Sigmoid colon (tissue), 7 donors: ENCODE measurements around the gene SLC7A8. TPM values are rescaled to one million over a fixed set of nuclear protein-coding genes. Genes with fewer than 3 reads are reported as not detected.

Source experiments
- DNase-seq: peaks from one replicate; pipeline ENCODE4 v3.0.0-alpha.2; 2019
- H3K27ac ChIP-seq, 4 donors: fragments of 200-600 bp; sonication (generic); one replicate each; pipeline ENCODE4 v1.5.1; 2016 to 2019; ENCODE audit warnings: mild to moderate bottlenecking in 1 of 4
- H3K27me3 ChIP-seq, 3 donors: fragments of 200-600 bp; sonication (generic); one replicate each; pipeline ENCODE4 v1.5.1; 2019; ENCODE audit warnings: mild to moderate bottlenecking in 1 of 3
- H3K36me3 ChIP-seq, 4 donors: fragments of 200-600 bp; sonication (generic); one replicate each; pipeline ENCODE4 v1.5.1; 2016 to 2019
- H3K4me1 ChIP-seq, 4 donors: fragments of 200-600 bp; sonication (generic); one replicate each; pipeline ENCODE4 v1.5.1; 2017 to 2019
- H3K4me3 ChIP-seq, 4 donors: fragments of 200-600 bp; sonication (generic); one replicate each; pipeline ENCODE4 v1.5.1; 2017 to 2019; ENCODE audit warnings: mild to moderate bottlenecking in 2 of 4, moderate library complexity in 1 of 4
- H3K9me3 ChIP-seq, 4 donors: fragments of 200-600 bp in 3 of 4; sonication (generic) in 3 of 4; one replicate each; pipeline versions ENCODE4 v1.5.1 to v1.6.1; 2013 to 2019
- EP300 ChIP-seq, 4 donors: sonication (generic); formaldehyde crosslinking; IDR thresholded peaks; one replicate each; pipeline ENCODE4 v1.6.1; 2017; ENCODE audit warnings: antibody characterized with exemption in 4 of 4
- POLR2A ChIP-seq, 2 donors: fragments of 450-650 bp; IDR thresholded peaks; one replicate each; pipeline ENCODE4 v1.6.1; 2016; ENCODE audit warnings: antibody characterized with exemption in 2 of 2, mild to moderate bottlenecking in 2 of 2, moderate library complexity in 2 of 2
- POLR2AphosphoS5 ChIP-seq, 4 donors: sonication (generic); formaldehyde crosslinking; IDR thresholded peaks; one replicate each; pipeline ENCODE4 v1.6.1; 2017; ENCODE audit warnings: antibody characterized with exemption in 4 of 4
- WGBS, 2 donors: extraction: QIAGEN DNeasy Blood & Tissue Kit; methylation state at CpG; one replicate each; pipeline ENCODE4 v1.1.7; 2013; 5-methylcytosine and 5-hydroxymethylcytosine counted together
- intact Hi-C: fragments of 100-400 bp; cut with DNase I; formaldehyde crosslinking; loops from one replicate; pipeline ENCODE4 v1.15.1; 2023
- polyA plus RNA-seq, 3 donors: library from polyadenylated mRNA; stranded (reverse); fragments of 200-250 nt; gene quantifications; one replicate each; pipeline ENCODE4 v1.2.3, GENCODE V29; 2013
- total RNA-seq, 4 donors: library from RNA; depleted of rRNA; stranded (reverse); fragments of >200 nt; gene quantifications; one replicate each; pipeline ENCODE4 v1.1.0, GENCODE V29; 2016
- TF ChIP-seq, protein P1 (sequence below), 4 experiments: fragments of 450-650 bp in 3 of 4; fragments of 200-600 bp in 1 of 4; IDR thresholded peaks; one replicate each; pipeline ENCODE4 v1.5.1; 2016 to 2019; ENCODE audit warnings: antibody characterized with exemption in 4 of 4, mild to moderate bottlenecking in 3 of 4, moderate library complexity in 2 of 4
- donor health status: healthy with polysubstance abuse.
- donor health status: Bipolar disorder and iron deficiency.
- donor health status: healthy.

Gene SLC7A8
- total and polyA plus RNA-seq, 7 donors: 5.5 to 24.7 (median 13.2) TPM

DNA sequence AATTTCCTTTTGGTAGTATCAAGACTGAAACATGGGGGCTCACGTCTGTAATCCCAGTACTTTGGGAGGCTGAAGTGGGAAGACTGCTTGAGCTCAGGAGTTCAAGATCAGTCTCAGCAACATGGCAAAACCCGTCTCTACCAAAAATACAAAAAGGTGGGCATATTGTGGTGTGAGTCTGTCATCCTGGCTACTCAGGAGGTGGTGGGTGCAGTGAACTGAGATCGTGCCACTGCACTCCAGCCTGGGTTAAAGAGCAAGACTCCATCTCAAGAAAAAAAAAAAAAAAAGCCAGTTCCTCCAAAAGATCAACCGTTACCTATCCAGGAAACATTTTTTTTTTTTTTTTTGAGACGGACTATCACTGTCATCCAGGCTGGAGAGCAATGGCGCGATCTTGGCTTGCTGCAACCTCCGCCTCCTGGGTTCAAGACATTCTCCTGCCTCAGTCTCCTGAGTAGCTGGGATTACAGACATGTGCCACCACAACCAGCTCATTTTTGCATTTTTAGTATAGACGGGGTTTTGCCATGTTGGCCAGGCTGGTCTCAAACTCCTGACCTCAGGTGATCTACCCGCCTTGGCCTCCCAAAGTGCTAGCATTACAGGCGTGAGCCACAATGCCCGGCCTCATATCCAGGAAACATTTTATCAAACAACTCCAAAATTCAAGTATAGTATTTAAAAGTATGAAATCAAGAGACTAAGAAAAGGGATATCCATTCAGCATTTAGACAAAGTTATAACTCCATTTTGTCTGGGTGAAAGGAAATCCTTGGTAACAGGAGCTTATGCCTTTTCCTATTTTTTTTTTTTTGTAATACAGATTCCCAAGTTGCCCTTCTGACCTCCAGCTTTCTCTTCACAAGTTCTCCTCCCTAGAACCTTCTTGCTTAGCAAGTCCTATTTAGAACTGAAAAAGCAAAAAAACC, 91.9 kb downstream of the SLC7A8 start:
- Histone ChIP-seq H3K27ac (no peak overlapping the region), H3K4me1 (peaks cover 0 to 37% (median 27%) of the 10 kb centered on the region in 4 donors), H3K9me3 (no peaks in the 10 kb centered on the region), H3K27me3 (no peaks in the 10 kb centered on the region), H3K4me3 (no peak overlapping the region), H3K36me3 (peaks cover 14 to 66% (median 34%) of the 10 kb centered on the region in 4 donors)
- DNase-seq: no peak
- no peak for TF ChIP-seq POLR2AphosphoS5 (IDR thresholded peaks at IDR 0.05)
- TF ChIP-seq POLR2A (IDR thresholded peaks at IDR 0.05): no peak
- TF ChIP-seq, protein P1, sequence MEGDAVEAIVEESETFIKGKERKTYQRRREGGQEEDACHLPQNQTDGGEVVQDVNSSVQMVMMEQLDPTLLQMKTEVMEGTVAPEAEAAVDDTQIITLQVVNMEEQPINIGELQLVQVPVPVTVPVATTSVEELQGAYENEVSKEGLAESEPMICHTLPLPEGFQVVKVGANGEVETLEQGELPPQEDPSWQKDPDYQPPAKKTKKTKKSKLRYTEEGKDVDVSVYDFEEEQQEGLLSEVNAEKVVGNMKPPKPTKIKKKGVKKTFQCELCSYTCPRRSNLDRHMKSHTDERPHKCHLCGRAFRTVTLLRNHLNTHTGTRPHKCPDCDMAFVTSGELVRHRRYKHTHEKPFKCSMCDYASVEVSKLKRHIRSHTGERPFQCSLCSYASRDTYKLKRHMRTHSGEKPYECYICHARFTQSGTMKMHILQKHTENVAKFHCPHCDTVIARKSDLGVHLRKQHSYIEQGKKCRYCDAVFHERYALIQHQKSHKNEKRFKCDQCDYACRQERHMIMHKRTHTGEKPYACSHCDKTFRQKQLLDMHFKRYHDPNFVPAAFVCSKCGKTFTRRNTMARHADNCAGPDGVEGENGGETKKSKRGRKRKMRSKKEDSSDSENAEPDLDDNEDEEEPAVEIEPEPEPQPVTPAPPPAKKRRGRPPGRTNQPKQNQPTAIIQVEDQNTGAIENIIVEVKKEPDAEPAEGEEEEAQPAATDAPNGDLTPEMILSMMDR (IDR thresholded peaks at IDR 0.05): no peak
- no peak for TF ChIP-seq EP300 (IDR thresholded peaks at IDR 0.05)
- intact Hi-C loops: loop anchor here (10.0 kb wide), 2 partner anchors 213 to 463 kb away; partner anchors contain the start of genes BCL2L2, PPP1R3E, THTPA and ZFHX2
- WGBS, 2 donors: 85 to 89% methylated on average over 12 of the region's 12 CpGs

DNA sequence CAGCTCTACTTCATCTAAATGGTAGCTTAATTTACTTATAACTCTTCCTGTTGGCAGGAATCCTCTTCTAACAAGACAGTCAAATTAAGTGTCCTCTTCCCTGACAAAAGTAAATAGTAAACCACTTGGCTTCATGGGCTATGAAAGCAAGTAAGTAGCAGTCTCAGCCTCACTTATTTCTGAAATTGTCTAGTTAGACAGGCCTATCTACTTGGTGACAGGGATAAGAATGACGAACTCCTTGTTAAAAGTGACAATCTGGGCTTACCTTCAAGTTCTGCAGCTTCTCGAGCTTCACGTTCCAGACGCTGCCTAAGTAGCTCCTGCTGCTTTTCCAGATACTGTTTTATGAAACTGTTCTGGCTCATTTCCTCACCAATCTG, 93.2 kb downstream of the SLC7A8 start:
- no peaks in the 10 kb centered on the region for H3K9me3 ChIP-seq
- H3K27me3 ChIP-seq: no peaks in the 10 kb centered on the region
- TF ChIP-seq, protein P1 (IDR thresholded peaks at IDR 0.05): no peak
- TF ChIP-seq EP300 (IDR thresholded peaks at IDR 0.05) (no peak), POLR2A (IDR thresholded peaks at IDR 0.05) (no peak), POLR2AphosphoS5 (IDR thresholded peaks at IDR 0.05) (no peak)
- no peak overlapping the region for H3K27ac ChIP-seq
- DNase-seq: no peak
- intact Hi-C loops: loop anchor here (10.0 kb wide), 2 partner anchors 215 to 465 kb away; partner anchors contain the start of genes BCL2L2, PPP1R3E, THTPA and ZFHX2
- peaks cover 0 to 31% (median 23%) of the 10 kb centered on the region in 4 donors for H3K4me1 ChIP-seq
- no peak overlapping the region for H3K4me3 ChIP-seq
- peaks cover 14 to 79% (median 43%) of the 10 kb centered on the region in 4 donors for H3K36me3 ChIP-seq
- WGBS, 2 donors: 91 to 92% methylated on average over 4 of the region's 4 CpGs

DNA sequence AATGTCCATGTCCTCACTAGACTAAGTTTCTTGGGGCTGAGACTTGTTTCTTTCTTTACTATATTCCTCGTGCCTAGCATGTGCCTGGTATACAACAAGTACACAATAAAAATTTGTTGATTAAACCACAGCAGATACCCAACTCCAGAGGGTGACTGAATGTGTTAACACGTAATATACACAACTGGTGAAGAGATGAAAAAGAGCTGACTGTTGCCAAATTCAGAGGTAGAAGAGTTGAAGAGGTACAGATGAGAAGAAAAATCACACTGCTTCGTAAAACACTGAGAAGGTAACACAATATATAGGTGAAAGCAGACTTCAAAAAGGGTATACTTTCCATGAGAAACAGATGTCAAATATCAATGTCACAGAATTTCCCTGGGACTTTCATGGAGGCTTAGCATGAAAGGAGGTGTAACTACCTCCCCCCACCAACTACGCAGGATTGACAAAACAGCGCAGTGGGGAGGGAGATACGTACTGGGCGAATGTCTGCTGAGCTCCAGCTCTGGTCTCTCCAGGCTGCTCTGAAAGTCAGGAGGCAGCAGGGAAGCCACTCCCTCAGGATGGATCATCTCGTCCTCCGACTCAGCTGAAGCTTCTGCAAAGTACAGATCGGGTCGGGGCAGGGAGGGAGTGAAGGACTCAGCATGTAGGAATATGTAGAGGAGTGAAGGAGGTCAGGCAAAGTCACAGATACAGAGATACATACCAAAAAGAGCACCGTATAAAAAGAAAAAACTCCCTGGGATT, 93.8 kb downstream of the SLC7A8 start:
- H3K4me1 ChIP-seq: peaks cover 0 to 31% (median 23%) of the 10 kb centered on the region in 4 donors
- peaks cover 14 to 85% (median 49%) of the 10 kb centered on the region in 4 donors for H3K36me3 ChIP-seq
- no peak overlapping the region for H3K4me3 ChIP-seq
- H3K9me3 ChIP-seq: no peaks in the 10 kb centered on the region
- WGBS, 2 donors: 95 to 96% methylated on average over 12 of the region's 12 CpGs
- no peaks in the 10 kb centered on the region for H3K27me3 ChIP-seq
- DNase-seq: no peak
- no peak overlapping the region for H3K27ac ChIP-seq
- intact Hi-C loops: loop anchor here (10.0 kb wide), 2 partner anchors 215 to 465 kb away; partner anchors contain the start of genes BCL2L2, PPP1R3E, THTPA and ZFHX2
- TF ChIP-seq POLR2AphosphoS5 (IDR thresholded peaks at IDR 0.05) (no peak), EP300 (IDR thresholded peaks at IDR 0.05) (no peak), POLR2A (IDR thresholded peaks at IDR 0.05) (no peak)
- TF ChIP-seq, protein P1 (IDR thresholded peaks at IDR 0.05): no peak

DNA sequence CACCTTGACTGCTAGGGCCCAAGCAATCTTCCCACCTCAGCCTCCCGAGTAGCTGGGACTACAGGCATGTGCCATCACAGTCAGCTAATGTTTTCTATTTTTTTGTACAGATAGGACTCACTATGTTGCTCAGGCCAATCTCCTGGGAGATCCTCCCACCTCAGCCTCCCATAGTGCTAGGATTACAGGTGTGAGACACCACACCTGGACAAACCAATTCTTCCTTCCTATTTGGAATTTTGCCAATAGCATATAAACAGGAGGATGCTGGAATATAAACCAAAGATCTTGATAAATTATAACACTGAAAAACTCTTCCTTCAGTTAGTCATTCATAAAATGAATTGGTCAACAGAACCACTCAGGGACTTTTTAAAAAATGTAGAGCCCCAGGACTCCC, 96.9 kb downstream of the SLC7A8 start:
- TF ChIP-seq POLR2AphosphoS5 (IDR thresholded peaks at IDR 0.05): no peak
- TF ChIP-seq, protein P1 (IDR thresholded peaks at IDR 0.05): no peak
- no peak overlapping the region for H3K27ac ChIP-seq

More for the DNA sequence above, 96.9 kb downstream of the SLC7A8 start:
- peaks cover 0 to 7% (median 2%) of the 10 kb centered on the region in 4 donors for H3K4me1 ChIP-seq
- no peaks in the 10 kb centered on the region for H3K9me3 ChIP-seq
- no peak for DNase-seq
- H3K36me3 ChIP-seq: peaks cover 17 to 100% (median 66%) of the 10 kb centered on the region in 4 donors
- H3K27me3 ChIP-seq: no peaks in the 10 kb centered on the region
- H3K4me3 ChIP-seq: no peak overlapping the region
- intact Hi-C loops: no loop called here
- 87 to 88% methylated on average over 1 of the region's 1 CpG for WGBS, 2 donors
